ENCODE results near the gene PRUNE2.

PRUNE2 gene

DNA sequence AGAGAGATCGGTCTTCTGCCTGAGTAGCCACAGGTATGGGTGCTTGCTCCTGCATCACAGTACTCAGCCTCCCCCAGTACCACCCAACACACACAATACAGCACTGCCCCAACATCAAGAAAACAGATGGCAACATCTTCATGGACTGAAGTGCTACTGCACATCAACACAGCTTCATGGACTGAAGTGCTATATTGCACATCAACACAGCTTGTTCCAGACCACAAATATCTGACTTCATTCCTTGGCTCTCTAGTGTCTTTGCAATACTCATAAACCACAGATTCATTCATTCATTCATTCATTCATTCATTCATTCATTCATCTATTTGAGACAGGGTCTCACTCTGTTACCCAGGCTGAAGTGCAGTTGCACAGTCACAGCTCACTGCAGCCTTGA, 172.8 kb downstream of the PRUNE2 start:
- no peak for DNase-seq (ENCODE audit: low spot score)

- DNase-seq (ENCODE audit: low spot score), result no peak
These were observed 173.5 kb downstream of the PRUNE2 start for GRCh38 chr9:76732341-76732958.

- no peak for DNase-seq (ENCODE audit: low spot score)
These were observed 175.1 kb downstream of the PRUNE2 start for GRCh38 chr9:76730801-76731200.

- DNase-seq (ENCODE audit: low spot score), result no peak
These were observed 175.8 kb downstream of the PRUNE2 start for GRCh38 chr9:76729980-76730737.

- DNase-seq (ENCODE audit: low spot score), result no peak
These were observed 176.8 kb downstream of the PRUNE2 start for GRCh38 chr9:76729116-76729515.

- no peak for DNase-seq (ENCODE audit: low spot score)
These were observed 180.0 kb downstream of the PRUNE2 start for GRCh38 chr9:76725885-76726284.

- DNase-seq (ENCODE audit: low spot score), result no peak
These were observed 180.8 kb downstream of the PRUNE2 start for GRCh38 chr9:76725011-76725546.

GRCh38 chr9:76720245-76720644, 185.7 kb downstream of the PRUNE2 start:
- DNase-seq (ENCODE audit: low spot score), result no peak

GRCh38 chr9:76718166-76718565, 187.7 kb downstream of the PRUNE2 start:
- DNase-seq (ENCODE audit: low spot score), result no peak

DNA sequence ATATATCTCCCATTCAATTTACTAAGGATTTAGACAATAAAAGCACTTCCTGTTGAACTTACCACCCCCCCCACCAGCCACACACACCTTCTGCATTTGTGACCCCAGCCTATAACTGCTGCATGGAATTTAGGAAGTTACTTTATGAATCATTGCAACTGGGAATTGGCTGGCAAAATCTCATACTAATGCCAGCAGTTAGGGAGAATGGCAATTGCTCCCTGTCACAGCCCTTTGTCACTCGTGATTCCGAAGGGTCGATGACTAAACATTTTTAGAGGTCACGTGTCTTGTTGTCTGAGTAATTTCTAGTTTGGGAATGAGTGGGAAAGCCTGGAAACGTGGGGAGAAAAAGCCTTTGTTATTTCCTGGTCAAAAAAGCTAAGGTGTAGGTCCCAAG, 188.3 kb downstream of the PRUNE2 start:
- DNase-seq (ENCODE audit: low spot score), result no peak

DNA sequence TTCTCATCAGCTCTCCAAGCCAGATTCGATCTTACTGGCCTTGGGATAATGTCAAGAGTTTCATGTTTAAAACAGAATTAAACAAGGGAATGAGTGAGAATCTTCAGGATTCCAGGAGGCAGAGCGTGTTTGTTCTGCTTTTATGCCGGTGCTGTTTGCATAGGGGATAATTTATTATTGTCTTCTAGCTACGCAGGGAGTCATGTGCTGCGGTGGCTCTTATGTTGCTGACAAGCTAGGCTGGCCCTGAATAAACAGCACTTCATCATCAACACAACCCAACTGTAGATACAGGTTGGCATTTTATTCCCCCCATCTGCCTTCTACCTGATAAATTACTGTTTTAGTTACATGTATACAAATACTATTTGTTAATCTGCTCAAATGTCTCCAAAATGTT, 188.7 kb downstream of the PRUNE2 start:
- DNase-seq (ENCODE audit: low spot score), result no peak

DNA sequence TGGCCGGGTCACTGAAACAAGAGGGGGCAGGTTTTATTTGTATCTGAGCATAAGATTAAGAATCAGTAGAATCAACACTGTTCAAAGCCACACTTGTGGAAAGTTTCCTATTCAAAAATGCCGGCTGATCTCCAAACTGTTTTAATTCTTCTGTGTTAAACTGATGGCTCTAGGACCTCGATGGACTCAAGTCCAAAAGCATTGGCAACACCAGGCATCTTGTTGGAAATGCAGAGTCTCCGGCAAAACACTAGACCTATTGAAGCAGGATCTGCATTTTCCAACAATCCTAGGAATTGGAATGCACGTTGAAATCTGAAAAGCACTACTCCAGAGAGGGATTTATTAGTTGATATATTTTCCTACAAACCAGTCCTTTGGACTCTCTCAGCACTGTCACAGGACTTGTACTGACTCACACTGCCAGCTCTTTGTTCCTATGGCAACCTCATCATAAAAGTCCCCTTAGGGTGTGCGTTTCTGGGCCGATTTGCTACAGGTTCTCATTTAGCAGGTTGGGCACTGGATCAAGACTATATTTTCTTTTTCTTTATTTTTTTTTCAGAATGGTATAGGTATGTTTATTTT, 189.7 kb downstream of the PRUNE2 start:
- DNase-seq (ENCODE audit: low spot score), result no peak

- DNase-seq (ENCODE audit: low spot score), result no peak
These were observed 192.5 kb downstream of the PRUNE2 start for GRCh38 chr9:76713381-76713780.

DNA sequence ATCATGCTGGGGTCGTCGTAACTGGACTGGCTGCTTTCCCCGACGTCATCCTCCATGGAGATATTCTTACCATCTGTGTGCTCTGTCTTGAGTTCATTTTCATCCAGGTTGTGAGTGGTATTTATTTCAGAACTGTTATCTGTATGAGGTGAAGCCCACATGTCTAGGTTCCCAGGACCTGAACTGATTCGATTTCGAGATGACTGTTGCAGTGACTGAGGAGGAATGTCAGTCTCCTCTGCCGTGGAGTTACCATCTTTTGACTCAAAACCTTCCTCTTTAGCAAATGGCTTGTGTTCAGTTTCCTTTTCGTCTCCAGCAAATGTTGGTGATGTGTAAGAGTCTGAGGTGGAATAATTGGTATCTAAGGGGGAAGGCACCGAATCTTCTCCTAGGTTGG, 196.9 kb downstream of the PRUNE2 start:
- no peak for DNase-seq (ENCODE audit: low spot score)

GRCh38 chr9:76707510-76707909, 198.4 kb downstream of the PRUNE2 start:
- DNase-seq (ENCODE audit: low spot score), result no peak

DNA sequence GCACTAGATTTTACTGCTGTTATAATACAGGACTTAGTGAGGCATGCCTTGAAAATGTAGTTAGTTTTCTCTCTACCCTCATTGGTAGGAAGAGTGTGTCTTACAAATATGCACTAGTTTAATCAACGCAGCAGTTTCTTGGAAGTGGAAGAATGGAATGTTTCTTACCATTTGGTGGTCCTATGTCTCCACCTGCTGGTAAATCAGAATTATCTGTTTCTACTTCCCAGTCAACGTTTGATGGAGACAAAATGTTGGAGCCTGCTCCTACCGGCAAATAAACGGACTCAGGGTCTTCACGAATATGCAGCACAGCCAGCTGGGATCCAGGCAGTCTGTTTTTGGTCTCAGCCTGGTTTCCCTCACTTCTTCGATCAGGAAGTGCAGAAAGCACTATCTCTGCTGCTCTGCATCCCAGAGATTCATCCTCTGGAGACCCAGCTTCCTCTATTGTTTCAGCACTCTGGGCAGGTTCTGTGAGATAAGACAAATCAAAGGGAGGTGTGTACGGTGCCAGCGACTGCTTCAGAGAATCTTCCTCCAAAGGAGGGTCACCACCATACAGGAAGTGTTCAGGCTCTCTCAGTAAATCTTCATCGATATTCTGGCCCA, 201.2 kb downstream of the PRUNE2 start:
- peak; percentile 68 for DNase-seq (ENCODE audit: low spot score)

DNA sequence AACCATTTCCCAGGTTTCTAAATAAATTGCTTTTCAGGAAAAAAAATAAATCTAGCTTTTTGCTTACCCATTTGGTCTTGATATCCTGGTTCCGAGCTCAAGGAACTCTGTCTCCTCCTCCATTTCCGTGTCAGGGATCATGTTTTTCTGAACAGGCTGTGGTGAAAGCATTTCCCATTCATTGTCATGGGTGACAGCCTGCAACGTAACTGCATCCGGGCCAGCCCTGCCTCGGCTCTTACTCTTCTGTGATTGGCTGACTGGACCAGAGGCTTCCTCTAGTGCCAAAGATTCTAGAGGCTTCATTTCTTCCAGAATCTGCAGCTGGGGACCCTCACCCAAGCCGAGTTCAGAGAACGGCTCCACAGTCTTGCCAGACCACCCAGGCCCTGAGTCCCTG, 202.6 kb downstream of the PRUNE2 start:
- no peak for DNase-seq (ENCODE audit: low spot score)

- no peak for DNase-seq (ENCODE audit: low spot score)
These were observed 204.4 kb downstream of the PRUNE2 start for GRCh38 chr9:76701441-76702039.

- no peak for DNase-seq (ENCODE audit: low spot score)
These were observed 205.0 kb downstream of the PRUNE2 start for GRCh38 chr9:76700916-76701315.

GRCh38 chr9:76699971-76700370, 205.9 kb downstream of the PRUNE2 start:
- no peak for DNase-seq (ENCODE audit: low spot score)

DNA sequence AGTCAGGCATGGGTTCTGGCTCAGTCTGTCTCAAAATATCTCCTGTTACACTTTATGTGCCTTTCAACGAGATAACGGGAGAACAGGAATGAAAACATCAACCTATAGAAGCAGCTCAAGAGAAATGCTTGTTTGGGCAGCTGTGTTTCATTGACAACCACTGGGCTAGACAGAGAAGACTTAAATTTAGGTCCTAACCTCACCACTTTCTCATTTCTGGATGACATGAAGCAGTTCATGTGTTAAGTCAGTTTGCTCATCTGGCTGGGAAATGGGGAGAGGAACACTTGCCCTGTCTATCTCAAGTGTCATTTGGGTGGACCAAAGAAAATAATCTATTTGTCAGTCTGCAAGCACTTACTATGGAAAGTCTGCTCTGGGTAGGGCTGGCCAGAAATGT, 208.4 kb downstream of the PRUNE2 start:
- DNase-seq (ENCODE audit: low spot score), result no peak

DNA sequence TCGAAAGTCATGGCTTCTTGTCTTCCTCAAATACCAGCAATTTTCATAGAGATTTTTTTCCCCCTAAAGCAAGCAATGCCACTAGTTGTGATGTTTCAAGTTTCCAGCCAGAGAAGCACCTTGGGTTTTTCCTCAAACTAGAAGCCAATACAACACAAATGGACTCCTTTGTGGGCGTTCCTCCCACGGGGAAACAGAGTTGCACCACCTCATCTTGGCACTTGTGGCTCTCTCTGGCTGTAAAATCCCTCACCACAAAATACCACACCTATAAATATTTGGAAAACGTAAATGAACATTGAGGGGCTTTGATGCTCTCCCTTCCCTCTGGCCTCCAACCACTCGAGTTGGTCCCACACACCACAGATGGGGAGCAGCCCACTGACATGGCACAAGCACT, 208.8 kb downstream of the PRUNE2 start:
- no peak for DNase-seq (ENCODE audit: low spot score)

All from hematopoietic multipotent progenitor cell treated with erythropoietin and hydrocortisone succinate and interleukin-3 and kit ligand, for 17 days (in vitro differentiated cells).